ENCODE measurements around the gene PARD3.

PARD3 gene

DNA sequence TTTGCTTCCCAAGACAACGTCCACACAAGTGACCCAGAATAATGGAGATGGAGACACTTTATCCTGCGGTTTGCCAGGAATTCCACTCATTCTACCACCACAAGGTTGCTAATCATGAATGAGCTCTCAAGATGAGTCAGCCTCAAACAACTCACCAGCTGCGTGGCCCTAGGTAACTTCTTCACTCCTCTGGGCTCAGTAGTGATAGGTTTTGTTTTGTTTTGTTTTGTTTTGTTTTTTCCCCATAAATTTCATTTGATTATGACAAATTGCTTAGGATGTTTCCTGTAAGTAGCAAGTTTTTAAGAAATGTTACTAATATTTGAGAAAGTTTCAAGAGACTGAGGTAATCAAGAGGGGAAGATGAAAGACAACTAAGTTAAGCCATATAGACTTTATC lies 286.8 kb downstream of the PARD3 start:
- ATAC-seq, result no peak
- no peak overlapping the region for H3K4me3 Mint-ChIP-seq
- no peak for DNase-seq
- H3K36me3 Mint-ChIP-seq (ENCODE audit: low read depth), result no peaks in the 10 kb centered on the region
- peaks cover 7% of the 10 kb centered on the region for H3K4me1 Mint-ChIP-seq
- no peak overlapping the region for H3K27ac Mint-ChIP-seq
- H3K27me3 Mint-ChIP-seq, result peaks cover 4% of the 10 kb centered on the region
- peaks cover 8% of the 10 kb centered on the region for H3K9me3 Mint-ChIP-seq

DNA sequence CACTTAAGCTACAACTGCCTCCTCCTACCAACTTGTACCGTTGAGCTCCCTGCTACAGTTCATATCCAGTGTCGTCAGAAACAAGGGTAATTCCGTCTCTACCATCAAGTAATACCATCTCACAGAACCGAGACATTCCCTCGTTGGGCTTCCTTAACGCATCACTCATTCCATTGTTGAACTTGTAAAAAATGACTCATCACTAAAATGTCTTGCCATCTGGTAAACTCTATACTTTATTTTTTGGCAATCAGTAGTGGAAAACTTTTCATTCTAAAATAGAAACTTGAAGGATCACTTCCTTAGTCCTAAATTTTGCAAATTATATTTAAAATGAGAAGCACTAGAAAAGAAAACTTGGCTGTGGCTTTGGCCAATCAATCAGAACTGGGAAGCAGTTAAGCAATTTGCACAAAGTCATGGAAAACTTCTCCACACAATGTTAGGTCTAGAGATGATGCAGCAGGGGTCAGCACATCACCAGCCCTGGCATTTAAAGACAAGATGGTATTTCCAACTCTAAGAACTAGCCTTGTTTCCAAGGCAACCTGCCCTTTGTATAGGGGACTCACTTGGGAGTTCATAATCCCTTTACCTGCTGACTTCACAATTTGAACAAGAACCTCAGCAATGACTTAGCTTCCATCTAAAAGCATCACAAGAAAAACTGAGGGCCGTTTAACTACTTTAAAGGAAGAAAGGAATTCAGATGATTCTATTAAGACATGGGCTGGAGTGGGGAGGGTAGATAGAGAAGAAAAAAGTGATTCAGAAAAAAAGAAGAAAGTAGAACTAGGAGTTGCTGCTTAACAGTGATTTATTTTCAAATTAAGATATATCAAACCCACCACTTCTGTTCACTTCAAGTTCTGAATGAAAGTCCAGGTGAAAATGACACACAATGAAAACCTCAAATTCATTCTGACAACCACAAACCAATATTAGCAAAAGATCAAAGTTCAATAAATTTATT lies 288.1 kb downstream of the PARD3 start:
- H3K36me3 Mint-ChIP-seq (ENCODE audit: low read depth), result no peaks in the 10 kb centered on the region
- peaks cover 7% of the 10 kb centered on the region for H3K4me1 Mint-ChIP-seq
- no peak overlapping the region for H3K4me3 Mint-ChIP-seq
- no peak overlapping the region for H3K27ac Mint-ChIP-seq
- peaks cover 6% of the 10 kb centered on the region for H3K9me3 Mint-ChIP-seq
- H3K27me3 Mint-ChIP-seq, result peaks cover 4% of the 10 kb centered on the region
- ATAC-seq, result no peak
- no peak for DNase-seq

DNA sequence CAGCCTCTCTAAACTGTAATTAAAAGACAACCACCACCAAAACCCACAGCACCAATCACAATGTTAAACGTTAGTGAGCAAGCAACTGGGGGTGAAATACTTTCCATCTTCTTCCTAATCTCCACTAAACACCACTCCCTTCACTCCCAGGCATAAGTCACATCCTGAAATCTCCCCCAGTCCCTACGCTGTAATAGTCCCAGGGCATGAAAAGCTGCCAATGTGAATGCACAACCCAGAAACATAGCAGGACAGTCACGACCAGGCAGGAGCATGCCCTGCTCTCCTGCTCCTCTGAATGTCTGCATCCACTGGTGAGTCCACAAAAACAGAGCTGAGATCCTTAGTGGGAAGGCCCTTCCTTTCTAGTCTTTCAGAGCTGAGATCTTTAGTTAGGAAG lies 288.9 kb downstream of the PARD3 start:
- H3K27me3 Mint-ChIP-seq, result peaks cover 5% of the 10 kb centered on the region
- no peaks in the 10 kb centered on the region for H3K36me3 Mint-ChIP-seq (ENCODE audit: low read depth)
- H3K9me3 Mint-ChIP-seq, result no peaks in the 10 kb centered on the region
- no peak overlapping the region for H3K4me3 Mint-ChIP-seq
- H3K27ac Mint-ChIP-seq, result no peak overlapping the region
- DNase-seq (no peak), ATAC-seq (no peak)
- H3K4me1 Mint-ChIP-seq, result peaks cover 7% of the 10 kb centered on the region

DNA sequence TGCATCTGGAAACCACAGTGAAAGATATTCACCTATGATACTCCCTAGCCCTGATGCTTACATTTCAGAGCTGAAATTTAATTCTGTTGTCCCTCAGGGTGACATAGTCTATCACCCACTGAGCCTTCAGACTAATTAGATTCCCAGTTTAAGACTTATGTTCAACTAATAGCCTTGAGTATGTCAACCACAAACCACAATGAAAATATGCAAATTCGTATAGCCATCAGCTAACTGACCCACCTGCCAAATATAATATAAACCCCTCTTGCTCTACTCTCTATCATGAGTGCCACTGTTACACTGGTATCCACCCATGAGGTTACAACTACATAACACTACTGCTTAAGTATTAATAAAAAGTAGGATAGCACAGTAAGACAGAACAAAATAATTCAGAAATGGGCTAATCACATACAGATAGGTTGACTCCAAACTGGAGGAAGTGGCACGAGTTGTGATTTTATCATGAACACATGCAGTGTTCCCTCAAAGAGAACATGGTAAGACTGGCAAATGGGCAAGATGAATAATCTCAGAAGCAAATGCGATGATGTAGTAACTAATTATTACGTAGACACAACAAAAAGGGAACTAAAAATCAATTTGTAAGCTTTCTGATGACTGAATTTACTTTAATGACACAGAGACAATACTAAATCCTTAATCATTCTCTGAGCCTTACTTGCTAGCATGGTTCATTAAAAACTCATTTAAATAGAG lies 290.6 kb downstream of the PARD3 start:
- H3K27ac Mint-ChIP-seq, result no peak overlapping the region
- peaks cover 7% of the 10 kb centered on the region for H3K4me1 Mint-ChIP-seq
- no peaks in the 10 kb centered on the region for H3K36me3 Mint-ChIP-seq (ENCODE audit: low read depth)
- H3K9me3 Mint-ChIP-seq, result no peaks in the 10 kb centered on the region
- H3K4me3 Mint-ChIP-seq, result no peak overlapping the region
- ATAC-seq (no peak), DNase-seq (no peak)
- H3K27me3 Mint-ChIP-seq, result peaks cover 5% of the 10 kb centered on the region

DNA sequence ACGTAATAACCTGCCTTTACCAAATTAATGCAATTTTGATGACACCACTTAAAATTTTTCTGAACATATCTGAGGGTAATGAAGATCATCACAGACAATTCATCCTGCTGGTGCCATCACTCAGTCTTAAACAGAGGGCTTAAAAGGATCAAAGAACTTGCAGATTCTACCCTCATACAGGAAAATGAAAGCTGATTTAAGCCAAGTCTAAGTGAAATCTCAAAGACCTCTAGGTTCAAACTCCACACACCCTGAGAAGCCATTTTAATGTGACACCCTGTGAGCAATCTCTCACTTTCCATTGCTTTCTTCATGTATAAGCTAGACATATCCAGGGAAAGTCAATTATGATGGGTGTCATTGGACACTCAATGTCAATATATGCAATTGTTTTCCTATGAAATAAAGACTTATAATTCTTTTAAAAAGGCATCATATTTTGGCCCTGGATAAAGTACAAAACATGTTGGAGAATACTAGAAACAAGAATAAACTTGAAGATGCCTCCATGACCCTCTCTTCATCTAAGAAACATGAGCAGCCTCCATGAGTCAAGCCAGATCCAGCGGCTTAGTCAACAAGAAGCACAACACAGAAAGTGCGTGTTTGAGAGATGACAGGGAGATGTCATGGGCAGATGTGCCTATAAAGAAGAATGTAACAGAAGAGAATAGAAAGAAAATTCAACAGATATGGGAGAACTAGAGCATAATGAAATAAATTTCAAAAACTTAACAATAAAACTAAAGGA lies 291.9 kb downstream of the PARD3 start:
- ATAC-seq, result no peak
- DNase-seq, result no peak
- H3K4me1 Mint-ChIP-seq, result peaks cover 7% of the 10 kb centered on the region
- H3K4me3 Mint-ChIP-seq, result no peak overlapping the region
- no peaks in the 10 kb centered on the region for H3K36me3 Mint-ChIP-seq (ENCODE audit: low read depth)
- no peak overlapping the region for H3K27ac Mint-ChIP-seq
- H3K27me3 Mint-ChIP-seq, result peaks cover 5% of the 10 kb centered on the region
- no peaks in the 10 kb centered on the region for H3K9me3 Mint-ChIP-seq

DNA sequence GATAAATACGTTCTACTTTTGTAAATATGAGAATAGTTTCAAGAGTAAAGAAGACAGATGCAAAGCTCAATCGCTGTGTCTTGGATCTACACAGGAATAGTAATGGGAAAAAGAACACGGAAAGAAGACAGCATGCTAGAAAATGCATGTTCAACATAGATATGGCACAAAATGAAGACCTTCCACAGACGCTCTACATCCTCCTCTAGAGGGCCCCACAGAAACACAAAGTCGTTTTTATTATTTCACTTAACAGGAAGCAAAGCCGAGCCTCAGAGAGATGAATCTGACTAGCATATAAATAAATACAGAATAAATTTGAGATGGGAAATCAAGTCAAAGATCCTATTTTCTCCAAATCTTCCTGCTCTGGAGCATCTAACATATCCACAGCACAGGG lies 292.6 kb downstream of the PARD3 start:
- no peak overlapping the region for H3K4me3 Mint-ChIP-seq
- H3K27ac Mint-ChIP-seq, result no peak overlapping the region
- peaks cover 5% of the 10 kb centered on the region for H3K27me3 Mint-ChIP-seq
- H3K4me1 Mint-ChIP-seq, result peaks cover 7% of the 10 kb centered on the region
- no peaks in the 10 kb centered on the region for H3K9me3 Mint-ChIP-seq
- ATAC-seq, result no peak
- no peak for DNase-seq
- H3K36me3 Mint-ChIP-seq (ENCODE audit: low read depth), result no peaks in the 10 kb centered on the region

DNA sequence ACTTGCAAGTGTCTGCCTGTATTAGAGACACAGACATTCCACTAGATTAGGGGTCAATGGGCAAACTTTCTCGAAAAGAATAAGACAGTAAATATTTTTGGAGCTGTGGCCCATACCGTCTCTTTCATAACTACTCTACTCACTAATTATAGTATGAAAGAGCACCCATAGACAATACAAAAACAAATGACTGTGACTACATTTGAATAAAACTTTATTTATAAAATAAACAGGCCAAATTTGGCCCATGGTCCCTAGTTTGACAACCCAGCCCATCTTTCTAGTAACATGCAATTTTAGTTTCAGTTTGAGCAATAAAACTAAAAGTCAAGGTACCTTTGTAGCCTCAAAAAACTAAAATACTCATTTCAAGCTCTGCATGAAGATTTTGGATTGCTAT lies 294.6 kb downstream of the PARD3 start:
- no peaks in the 10 kb centered on the region for H3K36me3 Mint-ChIP-seq (ENCODE audit: low read depth)

DNA sequence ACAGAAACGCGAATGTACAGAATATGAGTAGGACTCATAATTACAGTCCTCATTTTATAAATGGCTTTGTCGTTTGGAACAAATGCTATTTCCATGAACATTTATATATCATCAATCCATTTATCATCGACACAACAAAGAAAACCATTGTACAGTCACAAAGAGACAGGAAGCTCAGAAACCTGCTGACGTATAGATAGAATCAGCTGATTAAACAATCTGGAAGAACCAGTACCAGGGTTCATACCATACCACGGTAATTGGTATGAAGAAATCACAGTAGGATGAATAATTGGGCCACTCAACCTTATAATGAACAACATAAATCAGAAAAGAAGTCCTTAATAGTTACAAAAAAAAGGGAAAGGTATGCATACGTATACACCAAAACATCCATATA lies 295.0 kb downstream of the PARD3 start:
- no peak for DNase-seq
- ATAC-seq, result no peak

More for the DNA sequence above, 294.6 kb downstream of the PARD3 start:
- H3K27me3 Mint-ChIP-seq, result peaks cover 3% of the 10 kb centered on the region
- no peak for ATAC-seq
- H3K4me3 Mint-ChIP-seq, result no peak overlapping the region
- H3K9me3 Mint-ChIP-seq, result no peaks in the 10 kb centered on the region
- H3K4me1 Mint-ChIP-seq, result no peaks in the 10 kb centered on the region
- no peak overlapping the region for H3K27ac Mint-ChIP-seq
- no peak for DNase-seq

DNA sequence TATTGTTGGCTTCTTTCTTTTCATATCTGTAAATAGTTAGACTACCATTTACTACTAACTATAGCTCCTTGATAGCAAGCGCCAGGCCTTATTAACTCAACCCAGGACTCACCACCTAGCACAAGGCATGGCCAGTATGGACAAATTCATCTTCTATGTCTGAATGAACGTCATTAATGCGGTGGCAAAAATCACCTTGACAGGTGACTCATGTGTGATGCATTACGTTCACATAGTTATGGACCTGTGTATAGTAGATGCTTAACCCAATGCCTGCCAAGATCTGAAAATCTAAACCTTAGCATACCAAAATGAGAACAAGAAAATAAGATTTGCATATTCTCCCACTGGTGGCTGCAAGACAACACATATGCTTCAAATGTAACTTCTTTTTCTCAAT lies 300.8 kb downstream of the PARD3 start:
- H3K4me1 Mint-ChIP-seq, result no peaks in the 10 kb centered on the region
- no peak for DNase-seq
- no peaks in the 10 kb centered on the region for H3K9me3 Mint-ChIP-seq
- H3K36me3 Mint-ChIP-seq (ENCODE audit: low read depth), result no peaks in the 10 kb centered on the region
- H3K27me3 Mint-ChIP-seq, result peaks cover 2% of the 10 kb centered on the region
- no peak for ATAC-seq
- no peak overlapping the region for H3K27ac Mint-ChIP-seq
- no peak overlapping the region for H3K4me3 Mint-ChIP-seq

More for the DNA sequence above, 295.0 kb downstream of the PARD3 start:
- Mint-ChIP-seq H3K4me3 (no peak overlapping the region), H3K9me3 (no peaks in the 10 kb centered on the region), H3K27ac (no peak overlapping the region), H3K36me3 (ENCODE audit: low read depth) (no peaks in the 10 kb centered on the region), H3K4me1 (no peaks in the 10 kb centered on the region), H3K27me3 (peaks cover 3% of the 10 kb centered on the region)

DNA sequence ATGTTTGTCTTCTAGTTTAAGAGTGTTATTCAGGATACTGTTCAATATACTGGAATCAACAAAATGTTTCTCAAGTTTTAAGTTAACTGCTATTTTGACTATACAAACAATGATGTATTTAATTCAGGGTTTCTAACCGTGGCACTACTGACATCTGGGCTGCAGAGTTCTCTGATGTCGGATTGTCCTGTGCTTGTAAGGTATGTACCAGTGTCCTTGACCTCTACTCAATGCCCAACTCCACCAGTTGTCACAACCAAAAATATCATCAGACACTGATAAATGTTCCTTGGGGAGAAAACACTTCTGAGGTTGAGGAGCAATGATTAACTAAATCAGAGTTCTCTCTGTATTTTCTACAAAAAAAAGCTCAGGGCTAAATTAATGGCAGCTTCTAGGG lies 301.5 kb downstream of the PARD3 start:
- peaks cover 2% of the 10 kb centered on the region for H3K27me3 Mint-ChIP-seq
- DNase-seq (no peak), ATAC-seq (no peak)
- no peaks in the 10 kb centered on the region for H3K4me1 Mint-ChIP-seq
- H3K27ac Mint-ChIP-seq, result no peak overlapping the region
- H3K4me3 Mint-ChIP-seq, result no peak overlapping the region
- no peaks in the 10 kb centered on the region for H3K36me3 Mint-ChIP-seq (ENCODE audit: low read depth)
- H3K9me3 Mint-ChIP-seq, result no peaks in the 10 kb centered on the region

DNA sequence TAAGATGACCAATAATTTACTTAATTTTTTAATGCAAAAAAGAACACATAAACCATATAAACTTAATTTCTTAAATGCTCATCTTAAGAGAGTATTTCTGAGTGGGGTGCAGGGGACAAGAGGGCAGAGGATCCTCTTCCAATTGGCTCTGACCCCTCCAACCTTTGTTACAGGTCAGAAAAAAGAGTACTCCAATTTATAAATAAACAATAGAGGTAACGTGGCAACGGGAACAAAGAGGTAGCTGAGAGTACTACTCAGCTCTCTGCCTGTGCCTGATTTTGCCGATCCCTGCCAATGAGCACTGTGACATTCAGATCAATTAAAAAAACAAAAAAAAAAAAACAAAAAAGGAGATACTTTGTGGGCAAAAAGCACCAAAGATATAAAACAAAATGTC lies 307.9 kb downstream of the PARD3 start:
- Mint-ChIP-seq H3K36me3 (ENCODE audit: low read depth) (no peaks in the 10 kb centered on the region), H3K4me3 (no peak overlapping the region), H3K4me1 (peaks cover 2% of the 10 kb centered on the region), H3K27ac (no peak overlapping the region), H3K9me3 (peaks cover 3% of the 10 kb centered on the region), H3K27me3 (peaks cover 1% of the 10 kb centered on the region)
- ATAC-seq (no peak), DNase-seq (no peak)

DNA sequence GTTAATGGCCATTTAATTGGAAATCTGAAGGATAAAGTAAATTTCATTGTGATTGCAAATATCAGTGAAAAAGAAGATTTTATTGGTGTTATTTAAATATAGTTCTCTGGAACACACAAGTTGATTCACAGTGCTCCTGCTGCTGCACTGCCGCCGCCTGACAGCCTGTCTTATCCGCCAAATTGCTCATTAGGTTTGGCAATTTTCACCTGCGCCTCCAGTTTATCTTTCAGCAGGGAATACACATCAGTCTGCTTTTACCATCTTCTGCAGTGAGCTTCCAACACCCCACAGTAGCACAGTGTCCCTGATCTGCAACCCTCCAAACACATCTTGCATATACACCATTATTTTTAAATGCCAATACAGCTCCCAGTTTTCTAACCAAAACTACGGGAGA lies 308.3 kb downstream of the PARD3 start:
- Mint-ChIP-seq H3K9me3 (peaks cover 3% of the 10 kb centered on the region), H3K4me1 (peaks cover 2% of the 10 kb centered on the region), H3K4me3 (no peak overlapping the region), H3K27ac (no peak overlapping the region), H3K36me3 (ENCODE audit: low read depth) (no peaks in the 10 kb centered on the region), H3K27me3 (peaks cover 1% of the 10 kb centered on the region)
- no peak for ATAC-seq
- no peak for DNase-seq

DNA sequence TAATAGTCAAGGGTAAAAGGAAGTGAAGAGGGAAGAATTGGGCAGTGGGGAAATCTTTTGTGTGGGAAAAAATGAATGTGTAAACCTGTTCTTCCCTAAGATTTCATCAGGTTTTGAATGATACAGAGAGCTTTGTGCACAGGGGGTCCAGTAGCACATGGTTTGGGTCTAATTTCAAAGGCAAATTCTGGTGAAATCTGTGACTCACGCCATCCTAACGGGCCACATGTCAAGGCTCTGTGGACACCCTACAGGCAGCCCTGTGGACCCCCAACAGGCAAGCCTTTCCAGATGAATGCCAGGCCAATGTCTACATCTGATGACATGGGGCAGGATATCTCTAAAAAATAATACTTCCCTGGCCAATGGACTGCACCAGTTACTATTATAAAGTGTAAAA lies 309.8 kb downstream of the PARD3 start:
- no peak overlapping the region for H3K27ac Mint-ChIP-seq
- ATAC-seq, result no peak
- no peak for DNase-seq
- no peak overlapping the region for H3K4me3 Mint-ChIP-seq
- peaks cover 1% of the 10 kb centered on the region for H3K27me3 Mint-ChIP-seq
- H3K4me1 Mint-ChIP-seq, result peaks cover 2% of the 10 kb centered on the region
- no peaks in the 10 kb centered on the region for H3K36me3 Mint-ChIP-seq (ENCODE audit: low read depth)
- H3K9me3 Mint-ChIP-seq, result peaks cover 3% of the 10 kb centered on the region

DNA sequence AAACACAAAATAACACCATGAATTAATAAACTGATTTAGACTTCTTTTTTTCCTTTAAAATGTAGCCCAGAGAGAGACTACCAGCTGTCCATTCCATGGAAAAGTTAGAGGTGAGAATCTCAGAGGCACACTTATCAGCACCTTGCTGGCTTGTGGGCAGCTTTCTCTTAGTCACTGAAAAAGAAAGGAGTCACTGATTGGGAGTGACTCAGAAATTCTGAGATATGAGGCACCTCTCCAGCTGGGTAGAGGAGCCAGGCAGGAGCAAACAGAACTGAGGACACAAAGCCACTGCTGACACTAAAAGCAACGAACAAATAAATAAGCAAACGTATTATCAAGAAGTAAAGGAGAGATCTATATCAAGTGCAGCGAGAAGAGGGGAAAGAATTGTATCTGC lies 310.6 kb downstream of the PARD3 start:
- H3K27me3 Mint-ChIP-seq, result peaks cover 1% of the 10 kb centered on the region
- DNase-seq, result no peak
- H3K4me1 Mint-ChIP-seq, result peaks cover 2% of the 10 kb centered on the region
- peak; percentile 46 for ATAC-seq
- no peak overlapping the region for H3K27ac Mint-ChIP-seq
- no peaks in the 10 kb centered on the region for H3K36me3 Mint-ChIP-seq (ENCODE audit: low read depth)
- H3K4me3 Mint-ChIP-seq, result no peak overlapping the region
- peaks cover 3% of the 10 kb centered on the region for H3K9me3 Mint-ChIP-seq
